ENCODE measurements around the gene MYL7. TPM values are rescaled to one million over a fixed set of nuclear protein-coding genes. Genes with fewer than 3 reads are reported as not detected.

The MYL7 gene
- total RNA-seq, 4 donors from 2014 or later: not detected

GRCh38 chr7:44151956-44152355 lies 10.8 kb upstream of the MYL7 start:
- Histone ChIP-seq H3K27me3 (no peaks in the 10 kb centered on the region), H3K27ac (replicated peaks in 1 of 4) (no peak overlapping the region), H3K36me3 (no peaks in the 10 kb centered on the region), H3K4me3 (no peak overlapping the region), H3K9me3 (no peaks in the 10 kb centered on the region), H3K4me1 (no peaks in the 10 kb centered on the region)
- 93% methylated on average over 9 of the region's 9 CpGs for WGBS
- TF ChIP-seq POLR2AphosphoS5 (IDR thresholded peaks at IDR 0.05) (no peak), CTCF (IDR thresholded peaks at IDR 0.05) (no peak), EP300 (IDR thresholded peaks at IDR 0.05) (no peak), POLR2A (IDR thresholded peaks at IDR 0.05; ENCODE audit: low read depth) (no peak)
- DNase-seq (ENCODE audit: extremely low spot score): no peak
- intact Hi-C loops (cut with DNase I): no loop called here

DNA sequence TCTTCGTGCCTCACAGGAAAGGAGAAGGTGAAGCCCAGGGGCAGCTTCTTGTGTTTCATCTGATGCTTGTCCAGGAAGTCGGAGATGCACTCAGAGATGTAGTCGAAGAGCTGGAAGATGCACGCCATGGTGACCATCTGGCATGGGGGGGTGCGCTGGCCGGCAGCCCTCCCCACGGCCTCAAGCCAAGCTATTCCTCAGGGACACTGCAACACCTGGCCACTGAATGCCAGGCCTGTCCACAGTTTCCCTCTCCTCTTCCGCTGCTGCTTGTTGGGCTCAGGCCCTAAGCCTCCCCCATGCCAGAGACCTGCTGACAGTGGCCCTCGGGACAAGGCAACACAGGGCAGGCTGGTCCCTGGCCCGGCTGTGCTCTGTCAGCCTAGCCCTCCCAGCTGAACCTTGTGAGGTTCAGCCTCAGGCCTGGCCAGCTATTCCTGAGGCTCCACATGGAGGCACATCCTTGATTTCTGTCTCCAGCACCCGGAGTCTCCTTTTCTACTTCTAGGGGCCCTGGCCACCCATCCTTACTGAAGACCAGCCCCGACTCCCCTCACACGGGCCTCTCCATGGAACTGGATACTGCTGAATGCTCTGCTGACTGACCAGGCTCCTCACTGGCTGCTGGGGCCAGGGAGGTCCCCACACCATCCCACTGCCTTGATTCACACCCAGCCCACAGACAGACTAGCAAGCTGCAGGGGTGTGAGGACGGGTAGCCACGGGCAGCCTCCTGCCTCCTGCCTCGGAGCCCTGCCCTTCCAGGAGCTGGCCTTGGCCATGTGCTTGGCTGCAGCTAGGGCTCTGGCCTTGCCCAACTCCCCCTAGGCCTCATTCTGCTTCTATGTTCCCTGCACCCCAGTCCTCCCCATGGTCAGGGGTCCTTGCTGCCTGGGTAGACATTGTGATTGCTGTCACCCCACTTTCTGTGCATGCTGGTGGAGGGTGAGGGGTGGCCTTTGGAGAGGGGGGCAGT lies 10.1 kb upstream of the MYL7 start:
- WGBS: 79% methylated on average over 14 of the region's 16 CpGs
- TF ChIP-seq POLR2A (IDR thresholded peaks at IDR 0.05; ENCODE audit: low read depth): no peak
- Histone ChIP-seq H3K27me3 (peaks cover 0 to 6% (median 0%) of the 10 kb centered on the region in 4 donors), H3K36me3 (no peaks in the 10 kb centered on the region), H3K4me1 (peaks cover 4 to 7% (median 6%) of the 10 kb centered on the region in 4 donors), H3K4me3 (no peak overlapping the region), H3K27ac (replicated peaks in 1 of 4) (no peak overlapping the region), H3K9me3 (no peaks in the 10 kb centered on the region)
- intact Hi-C loops (cut with DNase I): no loop called here
- no peak for DNase-seq (ENCODE audit: extremely low spot score)

DNA sequence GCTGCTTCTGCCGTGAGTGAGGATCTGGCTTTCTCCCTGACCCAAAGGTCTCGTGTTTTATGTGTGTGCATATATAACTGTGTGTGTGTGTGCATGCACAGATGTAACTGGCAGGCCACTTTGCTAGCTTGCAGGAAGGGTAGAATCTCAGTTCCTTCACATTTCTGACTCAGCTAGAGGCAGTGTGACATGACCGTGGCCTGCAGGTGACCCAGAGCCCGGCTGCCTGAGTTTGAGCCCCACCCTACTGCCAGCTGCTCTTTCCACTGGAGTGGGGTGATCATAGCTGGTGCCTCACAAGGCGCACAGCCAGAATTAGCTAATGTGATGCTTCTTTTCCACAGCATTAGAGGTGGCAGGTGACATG lies 9.3 kb upstream of the MYL7 start:
- Histone ChIP-seq H3K36me3 (no peaks in the 10 kb centered on the region), H3K4me1 (peaks cover 10 to 15% (median 14%) of the 10 kb centered on the region in 4 donors), H3K27ac (replicated peaks in 1 of 4) (no peak overlapping the region), H3K27me3 (peaks cover 0 to 14% (median 2%) of the 10 kb centered on the region in 4 donors), H3K4me3 (no peak overlapping the region), H3K9me3 (no peaks in the 10 kb centered on the region)
- DNase-seq (ENCODE audit: extremely low spot score): no peak
- TF ChIP-seq CTCF (IDR thresholded peaks at IDR 0.05) (no peak), POLR2AphosphoS5 (IDR thresholded peaks at IDR 0.05) (no peak), EP300 (IDR thresholded peaks at IDR 0.05) (no peak), POLR2A (IDR thresholded peaks at IDR 0.05; ENCODE audit: low read depth) (no peak)
- intact Hi-C loops (cut with DNase I): no loop called here
- WGBS: 93% methylated on average over 4 of the region's 5 CpGs

- Histone ChIP-seq H3K9me3 (no peaks in the 10 kb centered on the region), H3K4me3 (no peak overlapping the region), H3K36me3 (no peaks in the 10 kb centered on the region), H3K27ac (replicated peaks in 1 of 4) (no peak overlapping the region), H3K4me1 (peaks cover 15 to 19% (median 19%) of the 10 kb centered on the region in 4 donors), H3K27me3 (peaks cover 0 to 20% (median 4%) of the 10 kb centered on the region in 4 donors)
- 81% methylated on average over 10 of the region's 18 CpGs for WGBS
- TF ChIP-seq POLR2AphosphoS5 (IDR thresholded peaks at IDR 0.05) (no peak), CTCF (IDR thresholded peaks at IDR 0.05) (no peak), POLR2A (IDR thresholded peaks at IDR 0.05; ENCODE audit: low read depth) (no peak), EP300 (IDR thresholded peaks at IDR 0.05) (no peak)
- intact Hi-C loops (cut with DNase I): no loop called here
- DNase-seq (ENCODE audit: extremely low spot score): no peak
These were observed 8.7 kb upstream of the MYL7 start for GRCh38 chr7:44149571-44150465.
